ENCODE results near the gene PRPF40A. TPM values are rescaled to one million over a fixed set of nuclear protein-coding genes. Genes with fewer than 3 reads are reported as not detected.

The PRPF40A gene
- polyA plus RNA-seq, 6 donors from 2014 or later, result 90.7 to 139 (median 118) TPM

GRCh38 chr2:152661076-152661475, 56.2 kb downstream of the PRPF40A start:
- DNase-seq, result no peak
- Mint-ChIP-seq H3K27ac (no peak overlapping the region), H3K4me1 (no peaks in the 10 kb centered on the region), H3K27me3 (no peaks in the 10 kb centered on the region), H3K36me3 (peaks cover 17 to 26% of the 10 kb centered on the region in 2 donors), H3K9me3 (no peaks in the 10 kb centered on the region), H3K4me3 (no peak overlapping the region)
- ATAC-seq (ENCODE audit: low read depth in 2 of 2), result no peak

GRCh38 chr2:152658221-152658620, 59.0 kb downstream of the PRPF40A start:
- H3K27ac Mint-ChIP-seq, result no peak overlapping the region
- no peaks in the 10 kb centered on the region for H3K4me1 Mint-ChIP-seq
- no peak for ATAC-seq (ENCODE audit: low read depth in 2 of 2)
- H3K4me3 Mint-ChIP-seq, result no peak overlapping the region
- peaks cover 0 to 31% of the 10 kb centered on the region in 2 donors for H3K36me3 Mint-ChIP-seq
- H3K27me3 Mint-ChIP-seq, result no peaks in the 10 kb centered on the region
- DNase-seq, result no peak
- no peaks in the 10 kb centered on the region for H3K9me3 Mint-ChIP-seq

DNA sequence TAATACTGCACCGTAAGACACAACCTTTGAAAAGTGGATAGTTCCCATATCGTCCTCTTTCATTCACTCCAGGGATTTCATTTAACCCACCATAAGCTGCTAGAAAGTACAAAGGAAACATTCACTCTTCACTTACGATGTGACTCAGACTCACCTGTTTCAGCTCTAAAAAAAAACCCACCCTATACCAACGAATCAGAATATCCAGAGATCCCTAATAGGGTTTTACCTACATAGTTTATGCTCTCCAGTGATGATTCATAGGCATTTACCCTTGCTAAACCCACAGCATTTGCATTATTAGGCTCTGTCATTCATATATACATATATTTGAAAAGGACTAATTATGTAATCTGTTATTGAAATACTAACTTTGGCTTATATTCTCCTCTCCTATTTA, 60.2 kb downstream of the PRPF40A start:
- H3K27me3 Mint-ChIP-seq, result no peaks in the 10 kb centered on the region
- peaks cover 0 to 29% of the 10 kb centered on the region in 2 donors for H3K36me3 Mint-ChIP-seq
- ATAC-seq (ENCODE audit: low read depth in 2 of 2) (no peak), DNase-seq (no peak)
- H3K4me3 Mint-ChIP-seq, result no peak overlapping the region
- H3K4me1 Mint-ChIP-seq, result no peaks in the 10 kb centered on the region
- peak overlapping the region in 2 of 6 donors; percentile 23 to 66 for H3K27ac Mint-ChIP-seq
- no peaks in the 10 kb centered on the region for H3K9me3 Mint-ChIP-seq

- no peaks in the 10 kb centered on the region for H3K9me3 Mint-ChIP-seq
- DNase-seq (no peak), ATAC-seq (ENCODE audit: low read depth in 2 of 2) (no peak)
- H3K27me3 Mint-ChIP-seq, result no peaks in the 10 kb centered on the region
- no peak overlapping the region for H3K4me3 Mint-ChIP-seq
- peaks cover 0 to 26% of the 10 kb centered on the region in 2 donors for H3K36me3 Mint-ChIP-seq
- H3K4me1 Mint-ChIP-seq, result no peaks in the 10 kb centered on the region
- H3K27ac Mint-ChIP-seq, result no peak overlapping the region
These were observed 61.4 kb downstream of the PRPF40A start for GRCh38 chr2:152655880-152656279.

DNA sequence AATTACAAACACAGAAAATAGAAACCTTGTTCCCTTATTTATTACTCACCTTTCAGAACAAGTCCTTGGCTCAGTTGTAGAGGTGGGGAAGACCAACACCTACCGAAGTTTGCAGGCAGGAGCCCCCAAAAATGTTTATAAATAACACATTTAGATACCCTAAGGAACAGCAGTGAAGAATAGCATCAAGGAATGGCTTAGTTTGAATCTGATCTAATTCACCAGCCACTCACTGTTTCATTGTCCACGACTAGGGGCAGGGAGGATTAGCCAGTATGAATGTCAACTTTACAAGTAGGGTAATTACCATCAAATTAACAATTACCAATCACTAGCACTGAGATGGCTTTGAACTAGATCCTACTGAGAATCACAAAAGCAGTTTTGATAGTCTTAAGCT, 65.4 kb downstream of the PRPF40A start:
- Mint-ChIP-seq H3K36me3 (peaks cover 0 to 10% of the 10 kb centered on the region in 2 donors), H3K4me1 (no peaks in the 10 kb centered on the region), H3K27ac (peak overlapping the region in 2 of 6 donors; percentile 18 to 83), H3K27me3 (no peaks in the 10 kb centered on the region), H3K4me3 (no peak overlapping the region), H3K9me3 (no peaks in the 10 kb centered on the region)
- ATAC-seq (ENCODE audit: low read depth in 2 of 2) (no peak), DNase-seq (no peak)

DNA sequence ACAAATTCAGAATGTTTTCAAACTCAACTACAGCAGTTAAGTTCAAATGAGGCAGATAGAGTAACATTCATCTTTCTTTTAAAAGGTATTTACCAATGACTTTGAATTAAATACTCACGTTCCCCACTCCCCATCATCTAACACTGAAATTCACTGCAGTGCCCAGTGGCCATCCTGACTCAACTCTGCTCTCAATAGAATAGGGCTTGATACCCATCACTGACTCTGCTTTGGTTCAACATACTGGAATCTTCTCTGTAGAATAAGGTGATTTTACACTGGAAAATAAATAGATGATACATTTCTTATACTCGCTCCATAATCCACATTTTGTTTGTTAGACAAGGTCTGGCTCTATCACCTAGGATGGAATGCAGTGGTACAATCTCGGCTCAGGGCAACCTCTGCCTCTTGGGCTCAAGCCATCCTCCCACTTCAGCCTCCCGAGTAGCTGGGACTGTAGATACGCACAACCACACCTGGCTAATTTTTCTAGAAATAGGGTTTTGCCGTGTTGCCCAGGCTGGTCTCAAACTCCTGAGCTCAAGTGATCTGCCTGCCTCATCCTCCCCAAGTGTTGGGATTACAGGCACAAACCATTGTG, 66.4 kb downstream of the PRPF40A start:
- Mint-ChIP-seq H3K36me3 (peaks cover 0 to 8% of the 10 kb centered on the region in 2 donors), H3K27me3 (no peaks in the 10 kb centered on the region), H3K9me3 (no peaks in the 10 kb centered on the region), H3K4me3 (no peak overlapping the region), H3K4me1 (no peaks in the 10 kb centered on the region), H3K27ac (peak overlapping the region in 4 of 6 donors; percentile 21 to 69 (median 56))
- DNase-seq (no peak), ATAC-seq (ENCODE audit: low read depth in 2 of 2) (no peak)

GRCh38 chr2:152649997-152650396, 67.3 kb downstream of the PRPF40A start:
- Mint-ChIP-seq H3K4me3 (no peak overlapping the region), H3K27ac (peak overlapping the region in 1 of 6 donors; percentile 84), H3K9me3 (no peaks in the 10 kb centered on the region), H3K4me1 (no peaks in the 10 kb centered on the region), H3K27me3 (no peaks in the 10 kb centered on the region), H3K36me3 (peaks cover 0 to 5% of the 10 kb centered on the region in 2 donors)
- no peak for ATAC-seq (ENCODE audit: low read depth in 2 of 2)
- no peak for DNase-seq

DNA sequence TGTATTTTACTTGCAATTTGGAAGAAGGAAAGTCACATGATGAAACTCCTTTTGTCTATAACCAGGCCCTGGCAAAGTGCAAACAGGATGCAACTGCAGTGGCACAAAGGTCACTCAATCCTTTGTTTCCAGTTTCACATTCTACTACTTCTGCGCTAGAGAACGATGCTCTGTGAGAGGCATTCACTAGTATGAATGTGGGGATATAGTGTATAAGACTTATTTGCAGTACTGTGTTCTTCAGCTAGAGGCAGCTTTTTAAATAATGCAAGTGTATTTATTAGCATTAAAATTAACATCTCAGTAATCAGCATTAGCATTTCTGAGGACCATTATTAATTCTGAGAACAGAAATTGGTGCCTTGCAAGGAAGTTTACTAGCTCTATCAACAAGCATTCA, 68.9 kb downstream of the PRPF40A start:
- no peaks in the 10 kb centered on the region for H3K27me3 Mint-ChIP-seq
- no peak overlapping the region for H3K4me3 Mint-ChIP-seq
- H3K4me1 Mint-ChIP-seq, result no peaks in the 10 kb centered on the region
- ATAC-seq (ENCODE audit: low read depth in 2 of 2) (peak in 1 of 2 donors; percentile 23), DNase-seq (no peak)
- H3K36me3 Mint-ChIP-seq, result no peaks in the 10 kb centered on the region
- peak overlapping the region in 1 of 6 donors; percentile 68 for H3K27ac Mint-ChIP-seq
- no peaks in the 10 kb centered on the region for H3K9me3 Mint-ChIP-seq

- Mint-ChIP-seq H3K4me1 (no peaks in the 10 kb centered on the region), H3K9me3 (no peaks in the 10 kb centered on the region), H3K36me3 (no peaks in the 10 kb centered on the region), H3K4me3 (no peak overlapping the region), H3K27me3 (no peaks in the 10 kb centered on the region), H3K27ac (peak overlapping the region in 2 of 6 donors; percentile 3 to 68)
- ATAC-seq (ENCODE audit: low read depth in 2 of 2) (no peak), DNase-seq (no peak)
These were observed 69.7 kb downstream of the PRPF40A start for GRCh38 chr2:152647552-152647951.

DNA sequence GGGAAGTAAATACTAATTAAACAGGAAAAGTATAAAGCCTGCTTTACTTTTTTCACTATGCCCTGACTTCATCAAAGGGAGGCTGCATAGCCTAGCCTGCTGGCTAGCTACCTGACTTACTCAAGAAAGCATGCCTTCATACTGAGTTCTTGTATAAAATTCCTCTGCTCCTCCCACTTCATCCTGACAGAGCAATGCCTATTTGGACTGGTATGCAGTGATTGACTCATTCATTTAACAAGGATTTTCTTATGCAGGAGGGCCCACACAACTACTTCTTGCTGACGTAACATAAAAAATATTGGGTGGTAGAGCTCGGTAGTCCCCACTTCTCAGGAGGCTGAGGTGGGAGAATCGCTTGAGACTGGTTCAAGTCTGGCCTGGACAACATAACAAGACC, 70.5 kb downstream of the PRPF40A start:
- ATAC-seq (ENCODE audit: low read depth in 2 of 2), result no peak
- Mint-ChIP-seq H3K36me3 (no peaks in the 10 kb centered on the region), H3K27me3 (no peaks in the 10 kb centered on the region), H3K27ac (peak overlapping the region in 3 of 6 donors; percentile 3 to 81 (median 77)), H3K4me1 (no peaks in the 10 kb centered on the region), H3K9me3 (no peaks in the 10 kb centered on the region), H3K4me3 (no peak overlapping the region)
- no peak for DNase-seq

- Mint-ChIP-seq H3K27me3 (no peaks in the 10 kb centered on the region), H3K4me3 (no peak overlapping the region), H3K4me1 (no peaks in the 10 kb centered on the region), H3K9me3 (no peaks in the 10 kb centered on the region), H3K27ac (peak overlapping the region in 1 of 6 donors; percentile 77), H3K36me3 (no peaks in the 10 kb centered on the region)
- ATAC-seq (ENCODE audit: low read depth in 2 of 2) (no peak), DNase-seq (no peak)
These were observed 71.0 kb downstream of the PRPF40A start for GRCh38 chr2:152646264-152646663.

GRCh38 chr2:152644189-152644873, 72.9 kb downstream of the PRPF40A start:
- H3K27me3 Mint-ChIP-seq, result no peaks in the 10 kb centered on the region
- no peaks in the 10 kb centered on the region for H3K36me3 Mint-ChIP-seq
- no peaks in the 10 kb centered on the region for H3K9me3 Mint-ChIP-seq
- DNase-seq (no peak), ATAC-seq (ENCODE audit: low read depth in 2 of 2) (no peak)
- H3K4me1 Mint-ChIP-seq, result no peaks in the 10 kb centered on the region
- H3K27ac Mint-ChIP-seq, result no peak overlapping the region
- no peak overlapping the region for H3K4me3 Mint-ChIP-seq

DNA sequence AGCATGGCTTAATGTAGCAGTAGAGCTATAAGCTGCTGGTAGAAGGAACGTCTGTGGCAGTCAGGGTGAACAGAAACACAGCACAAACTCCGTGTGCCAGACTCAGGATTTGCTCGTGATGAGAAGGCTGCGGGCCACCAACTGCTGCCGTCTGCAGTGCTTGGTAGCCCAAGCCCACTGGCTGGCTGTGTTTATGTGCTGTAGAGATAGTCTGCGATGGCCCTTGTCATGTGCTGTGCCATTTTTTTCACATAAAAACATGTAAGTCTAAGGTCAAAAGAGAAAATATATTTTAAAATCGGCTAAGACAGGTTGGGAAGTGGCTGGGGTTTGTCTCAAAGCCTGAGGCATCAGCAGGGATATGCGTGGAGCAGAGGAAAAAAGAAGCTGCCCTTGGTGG, 78.7 kb downstream of the PRPF40A start:
- H3K27ac Mint-ChIP-seq, result no peak overlapping the region
- H3K4me1 Mint-ChIP-seq, result peaks cover 3 to 6% (median 4%) of the 10 kb centered on the region in 3 donors
- H3K4me3 Mint-ChIP-seq, result no peak overlapping the region
- no peaks in the 10 kb centered on the region for H3K9me3 Mint-ChIP-seq
- DNase-seq (no peak), ATAC-seq (ENCODE audit: low read depth in 2 of 2) (no peak)
- no peaks in the 10 kb centered on the region for H3K36me3 Mint-ChIP-seq
- no peaks in the 10 kb centered on the region for H3K27me3 Mint-ChIP-seq

- Mint-ChIP-seq H3K27ac (no peak overlapping the region), H3K4me1 (peaks cover 3 to 6% (median 4%) of the 10 kb centered on the region in 3 donors), H3K27me3 (no peaks in the 10 kb centered on the region), H3K36me3 (no peaks in the 10 kb centered on the region), H3K9me3 (no peaks in the 10 kb centered on the region), H3K4me3 (peak overlapping the region in 1 of 8 donors; percentile 52)
- no peak for ATAC-seq (ENCODE audit: low read depth in 2 of 2)
- DNase-seq, result no peak
These were observed 79.2 kb downstream of the PRPF40A start for GRCh38 chr2:152638056-152638455.

Measured in naive B cell (primary cell).